Activated CD4-positive, alpha-beta T cell treated with anti-CD3 and anti-CD28 coated beads for 1 hour (primary cell): ENCODE data around the gene CMTM4.
"Not testable (repeated sequence)": the region's sequence is repeated elsewhere in the genome, so short reads cannot be mapped to it uniquely, and the experiment has no call there.

ENCODE experiments used
- DNase-seq: peaks from one replicate; pipeline ENCODE4 v3.0.0-alpha.2; 2020

The CMTM4 gene

DNA sequence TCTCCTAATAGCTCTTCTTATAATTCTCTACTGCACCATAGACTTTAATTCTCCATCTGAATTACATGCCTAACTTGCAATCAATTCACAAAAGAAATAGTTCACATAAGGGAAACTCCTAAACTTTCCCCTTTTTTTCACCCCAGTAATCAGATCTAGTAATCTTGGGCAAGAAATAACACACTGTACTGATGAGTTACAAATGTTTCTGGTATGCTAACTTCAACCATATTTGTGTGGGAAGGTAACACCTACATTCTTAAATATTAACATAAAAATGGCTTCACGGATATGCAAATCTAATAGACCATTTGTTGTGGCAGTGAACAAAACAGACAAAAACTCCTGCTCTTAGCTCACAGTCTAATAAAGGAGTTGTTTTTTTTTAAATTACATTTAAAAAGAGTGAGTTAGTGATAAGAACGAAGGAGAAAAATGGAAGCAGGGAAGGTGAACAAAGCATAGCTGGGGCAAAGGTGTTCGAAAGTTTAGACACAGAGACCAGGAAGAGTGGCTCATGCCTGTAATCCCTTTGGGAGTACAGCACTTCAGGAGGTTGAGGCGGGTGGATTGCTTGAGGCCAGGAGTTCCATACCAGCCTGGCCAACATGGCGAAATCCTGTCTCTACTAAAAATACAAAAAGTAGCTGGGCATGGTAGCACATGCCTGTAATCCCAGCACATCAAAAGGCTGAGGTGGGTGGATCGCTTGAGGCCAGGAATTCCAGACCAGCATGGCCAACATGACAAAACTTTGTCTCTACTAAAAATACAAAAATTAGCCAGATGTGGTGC is 57.3 kb downstream of the CMTM4 start:
- DNase-seq, result no peak

DNA sequence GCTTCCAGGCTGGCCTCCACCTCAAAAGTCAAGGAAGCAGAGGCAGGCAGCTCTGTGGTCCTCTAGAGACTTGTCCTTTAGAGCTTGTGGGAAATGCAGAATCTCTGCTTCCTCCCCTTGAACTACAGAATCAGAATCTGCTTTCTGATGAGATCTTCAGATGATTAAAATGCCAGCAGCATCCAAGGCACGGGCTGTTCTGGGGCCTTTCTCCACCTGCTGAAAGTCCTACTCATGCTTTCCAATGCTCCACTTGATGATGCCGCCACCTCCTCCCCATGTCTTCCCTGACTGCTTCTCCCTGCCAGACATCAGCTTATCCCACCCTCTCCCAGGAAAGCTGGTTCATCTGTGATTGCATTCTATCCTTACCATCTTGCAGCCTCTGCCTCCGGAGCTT is 58.7 kb downstream of the CMTM4 start:
- no peak for DNase-seq

DNA sequence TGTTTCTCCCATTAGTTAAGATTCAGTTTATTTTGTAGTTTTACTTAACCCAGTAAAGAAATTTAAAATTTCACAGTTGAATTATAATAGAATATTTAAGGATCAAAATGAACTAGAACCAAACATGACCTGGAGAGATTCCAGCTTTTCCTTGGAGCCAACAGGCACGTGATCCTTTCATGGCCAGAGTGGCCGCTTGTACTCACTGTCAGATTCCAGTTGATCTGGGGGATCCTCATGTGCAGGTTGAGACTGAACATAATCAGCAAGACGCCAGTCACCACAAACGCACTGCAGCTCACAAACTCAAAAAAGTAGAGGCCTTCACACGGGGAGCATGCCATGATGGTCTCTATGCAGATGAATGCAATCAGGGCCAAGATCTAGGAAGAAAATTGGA is 60.3 kb downstream of the CMTM4 start:
- no peak for DNase-seq

DNA sequence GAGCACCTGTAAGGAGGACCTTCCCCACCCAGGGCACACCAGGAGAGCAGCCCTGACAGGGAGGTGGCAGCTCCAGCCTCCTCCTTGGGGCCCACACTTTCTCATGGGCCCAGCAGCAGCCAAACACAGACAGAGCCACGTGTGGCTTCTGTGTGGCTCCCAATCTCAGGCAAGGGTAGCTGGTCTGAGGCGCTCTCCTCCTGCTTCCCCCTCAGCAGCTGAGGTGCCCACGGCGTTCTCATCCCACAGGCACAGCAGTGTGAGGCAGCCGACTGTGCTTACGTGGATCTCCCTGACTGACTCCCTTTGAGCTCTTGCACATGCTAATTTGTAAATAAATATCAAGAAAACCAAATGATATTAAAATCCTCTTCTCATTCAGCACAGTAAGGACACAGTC is 61.1 kb downstream of the CMTM4 start:
- DNase-seq, result no peak

- no peak for DNase-seq
These were observed 61.9 kb downstream of the CMTM4 start for GRCh38 chr16:66634527-66635196.

GRCh38 chr16:66631558-66631957 is 65.0 kb downstream of the CMTM4 start:
- DNase-seq, result not testable (repeated sequence)

GRCh38 chr16:66630561-66631260 is 65.8 kb downstream of the CMTM4 start:
- DNase-seq, result not testable (repeated sequence)

- DNase-seq, result no peak
These were observed 66.7 kb downstream of the CMTM4 start for GRCh38 chr16:66629856-66630255.

- DNase-seq, result not testable (repeated sequence)
These were observed 68.7 kb downstream of the CMTM4 start for GRCh38 chr16:66627611-66628378.

GRCh38 chr16:66623755-66624154 is 72.8 kb downstream of the CMTM4 start:
- DNase-seq, result no peak

- DNase-seq, result no peak
These were observed 73.7 kb downstream of the CMTM4 start for GRCh38 chr16:66622863-66623262.

- DNase-seq, result no peak
These were observed 74.6 kb downstream of the CMTM4 start for GRCh38 chr16:66621973-66622372.

- no peak for DNase-seq
These were observed 76.1 kb downstream of the CMTM4 start for GRCh38 chr16:66620429-66620795.

- DNase-seq, result no peak
These were observed 76.8 kb downstream of the CMTM4 start for GRCh38 chr16:66619534-66620428.

DNA sequence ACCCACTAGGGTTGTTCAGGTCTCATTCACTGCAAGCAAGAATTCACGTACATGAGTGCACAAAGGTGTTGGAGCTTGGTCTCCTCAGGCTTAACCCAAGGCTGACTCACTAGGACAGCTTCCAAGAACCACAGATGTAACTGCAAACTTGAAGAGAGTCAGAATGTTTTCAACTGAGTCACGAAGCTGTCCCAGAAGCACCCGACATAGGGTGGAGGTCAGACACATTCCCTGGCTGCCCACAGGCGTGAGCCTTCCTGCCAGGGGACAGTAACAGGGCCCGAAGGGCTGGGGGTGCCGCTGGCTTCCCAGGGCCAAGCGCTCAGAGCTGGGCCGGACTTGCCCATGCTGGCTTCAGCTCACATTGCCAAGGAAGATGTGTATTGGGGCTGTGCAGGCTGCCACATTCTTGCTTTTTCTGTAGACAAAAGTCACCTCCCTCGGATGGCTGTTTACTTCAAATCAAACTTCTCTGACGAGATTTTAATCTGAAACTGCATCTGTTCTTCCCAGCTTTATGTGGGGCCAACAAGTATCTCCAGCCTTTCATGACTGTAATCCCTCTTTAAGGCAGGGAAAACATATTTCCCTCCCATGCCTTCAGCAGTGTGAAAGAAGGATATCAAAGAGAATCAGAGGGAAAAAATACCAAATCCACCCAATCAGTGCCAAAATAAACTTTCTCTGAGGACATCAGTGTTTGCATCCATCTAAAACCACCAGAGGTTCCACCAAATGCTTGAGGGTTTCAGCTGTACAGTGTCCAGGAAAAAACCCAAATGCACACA is 77.8 kb downstream of the CMTM4 start:
- no peak for DNase-seq

GRCh38 chr16:66617728-66618127 is 78.8 kb downstream of the CMTM4 start:
- DNase-seq, result no peak

- DNase-seq, result no peak
These were observed 79.5 kb downstream of the CMTM4 start for GRCh38 chr16:66617010-66617434.

GRCh38 chr16:66616592-66616991 is 80.0 kb downstream of the CMTM4 start:
- DNase-seq, result no peak

- no peak for DNase-seq
These were observed 80.4 kb downstream of the CMTM4 start for GRCh38 chr16:66616169-66616568.

- DNase-seq, result no peak
These were observed 82.3 kb downstream of the CMTM4 start for GRCh38 chr16:66614161-66614802.

- no peak for DNase-seq
These were observed 84.1 kb downstream of the CMTM4 start for GRCh38 chr16:66612422-66612821.
